ENCODE results near the gene RARA.
A peak's percentile ranks its signal among the peaks of the same experiment; 100 is the strongest.

Gene RARA

GRCh38 chr17:40309031-40309948, at the start of gene RARA:
Gene RARA, plus strand, starts transcription at chr17:40309180. Its CDS starts 22,039 bp downstream, at chr17:40331219.
- DNase-seq = no peak

- DNase-seq = no peak
Measured at GRCh38 chr17:40259505-40259904, 49.5 kb upstream of the RARA start.

- no peak for DNase-seq
Measured at GRCh38 chr17:40260528-40260927, 48.5 kb upstream of the RARA start.

- no peak for DNase-seq
Measured at GRCh38 chr17:40264458-40265185, 44.4 kb upstream of the RARA start.

- no peak for DNase-seq
Measured at GRCh38 chr17:40265337-40265736, 43.6 kb upstream of the RARA start.

GRCh38 chr17:40266882-40267281, 42.1 kb upstream of the RARA start:
- no peak for DNase-seq

- no peak for DNase-seq
Measured at GRCh38 chr17:40268141-40268712, 40.8 kb upstream of the RARA start.

GRCh38 chr17:40278414-40278813, 30.6 kb upstream of the RARA start:
- DNase-seq = no peak

- no peak for DNase-seq
Measured at GRCh38 chr17:40279402-40279801, 29.6 kb upstream of the RARA start.

- DNase-seq = no peak
Measured at GRCh38 chr17:40281663-40282062, 27.3 kb upstream of the RARA start.

GRCh38 chr17:40283662-40284061, 25.3 kb upstream of the RARA start:
- no peak for DNase-seq

- no peak for DNase-seq
Measured at GRCh38 chr17:40284085-40284713, 24.8 kb upstream of the RARA start.

GRCh38 chr17:40286473-40286872, 22.5 kb upstream of the RARA start:
- no peak for DNase-seq

GRCh38 chr17:40287159-40287493, 21.9 kb upstream of the RARA start:
- DNase-seq = no peak

GRCh38 chr17:40287494-40288369, 21.2 kb upstream of the RARA start, which contains the start of gene CDC6:
Gene CDC6, plus strand, starts transcription at chr17:40287879. Its CDS starts 1,542 bp downstream, at chr17:40289421.
- peak; percentile 98 for DNase-seq

- DNase-seq = peak; percentile 37
Measured at GRCh38 chr17:40290629-40291280, 18.2 kb upstream of the RARA start.

- DNase-seq = no peak
Measured at GRCh38 chr17:40291281-40291664, 17.7 kb upstream of the RARA start.

GRCh38 chr17:40293363-40293762, 15.6 kb upstream of the RARA start:
- DNase-seq = no peak

- DNase-seq = no peak
Measured at GRCh38 chr17:40295488-40296436, 13.2 kb upstream of the RARA start.

GRCh38 chr17:40297511-40297910, 11.5 kb upstream of the RARA start:
- DNase-seq = no peak

Data from NCI-H524 treated with DMSO at 0.1 percent for 48 hours (cell line).